Suprapubic skin (tissue), 4 donors: Measurements from ENCODE around the gene PANX2. TPM values are rescaled to one million over a fixed set of nuclear protein-coding genes. Genes with fewer than 3 reads are reported as not detected.

Experiments
- DNase-seq, 2 donors: peaks; one replicate each; pipeline ENCODE4 v3.0.0-alpha.2; 2019; ENCODE audit warnings: low spot score in 2 of 2
- H3K27ac ChIP-seq: fragments of 200-600 bp; sonication (generic); one replicate; pipeline ENCODE4 v1.5.1; 2019
- H3K27me3 ChIP-seq: fragments of 200-600 bp; sonication (generic); one replicate; pipeline ENCODE4 v1.5.1; 2019
- H3K36me3 ChIP-seq: fragments of 200-600 bp; sonication (generic); one replicate; pipeline ENCODE4 v1.5.1; 2019
- H3K4me1 ChIP-seq: fragments of 200-600 bp; sonication (generic); one replicate; pipeline ENCODE4 v1.5.1; 2019
- H3K4me3 ChIP-seq: fragments of 200-600 bp; sonication (generic); one replicate; pipeline ENCODE4 v1.5.1; 2019; ENCODE audit warnings: mild to moderate bottlenecking
- H3K9me3 ChIP-seq: fragments of 200-600 bp; sonication (generic); one replicate; pipeline ENCODE4 v1.5.1; 2019
- EP300 ChIP-seq: sonication (generic); formaldehyde crosslinking; IDR thresholded peaks from one replicate; pipeline ENCODE4 v1.6.1; 2017; ENCODE audit warnings: antibody characterized with exemption
- POLR2A ChIP-seq, 2 donors: fragments of 450-650 bp; IDR thresholded peaks; one replicate each; pipeline ENCODE4 v1.6.1; 2017; ENCODE audit warnings: antibody characterized with exemption in 2 of 2, mild to moderate bottlenecking in 2 of 2, moderate library complexity in 2 of 2
- POLR2AphosphoS5 ChIP-seq, 3 donors: sonication (generic); formaldehyde crosslinking; IDR thresholded peaks; one replicate each; pipeline ENCODE4 v1.6.1; 2017; ENCODE audit warnings: antibody characterized with exemption in 3 of 3
- WGBS: methylation state at CpG from one replicate; pipeline ENCODE4 v1.1.5; 2018; 5-methylcytosine and 5-hydroxymethylcytosine counted together
- total RNA-seq, 4 donors: library from RNA; depleted of rRNA; stranded (reverse); fragments of >200 nt; gene quantifications; one replicate each; pipeline ENCODE4 v1.1.0, GENCODE V29; 2016
- TF ChIP-seq, protein P1 (sequence below), 2 donors: fragments of 200-600 bp in 1 of 2; fragments of 450-650 bp in 1 of 2; sonication (generic) in 1 of 2; IDR thresholded peaks; one replicate each; pipeline ENCODE4 v1.5.1; 2016 to 2019; ENCODE audit warnings: antibody characterized with exemption in 2 of 2, mild to moderate bottlenecking in 1 of 2, moderate library complexity in 1 of 2

The PANX2 gene
- total RNA-seq, 4 donors from 2014 or later = 1.2 to 2.8 (median 2.2) TPM

- TF ChIP-seq POLR2A (IDR thresholded peaks at IDR 0.05) (no peak), EP300 (no peak)
- TF ChIP-seq, protein P1, sequence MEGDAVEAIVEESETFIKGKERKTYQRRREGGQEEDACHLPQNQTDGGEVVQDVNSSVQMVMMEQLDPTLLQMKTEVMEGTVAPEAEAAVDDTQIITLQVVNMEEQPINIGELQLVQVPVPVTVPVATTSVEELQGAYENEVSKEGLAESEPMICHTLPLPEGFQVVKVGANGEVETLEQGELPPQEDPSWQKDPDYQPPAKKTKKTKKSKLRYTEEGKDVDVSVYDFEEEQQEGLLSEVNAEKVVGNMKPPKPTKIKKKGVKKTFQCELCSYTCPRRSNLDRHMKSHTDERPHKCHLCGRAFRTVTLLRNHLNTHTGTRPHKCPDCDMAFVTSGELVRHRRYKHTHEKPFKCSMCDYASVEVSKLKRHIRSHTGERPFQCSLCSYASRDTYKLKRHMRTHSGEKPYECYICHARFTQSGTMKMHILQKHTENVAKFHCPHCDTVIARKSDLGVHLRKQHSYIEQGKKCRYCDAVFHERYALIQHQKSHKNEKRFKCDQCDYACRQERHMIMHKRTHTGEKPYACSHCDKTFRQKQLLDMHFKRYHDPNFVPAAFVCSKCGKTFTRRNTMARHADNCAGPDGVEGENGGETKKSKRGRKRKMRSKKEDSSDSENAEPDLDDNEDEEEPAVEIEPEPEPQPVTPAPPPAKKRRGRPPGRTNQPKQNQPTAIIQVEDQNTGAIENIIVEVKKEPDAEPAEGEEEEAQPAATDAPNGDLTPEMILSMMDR (IDR thresholded peaks at IDR 0.05) = peak in 1 of 2 donors; percentile 26
- Histone ChIP-seq H3K36me3 (peaks cover 18% of the 10 kb centered on the region), H3K9me3 (no peaks in the 10 kb centered on the region), H3K27me3 (no peaks in the 10 kb centered on the region), H3K4me3 (peak overlapping the region; percentile 49), H3K27ac (peak overlapping the region; percentile 84), H3K4me1 (peaks cover 61% of the 10 kb centered on the region)
- peak; percentile 88 to 91 for DNase-seq
- WGBS = 5% methylated on average over 23 of the region's 43 CpGs
Observed at GRCh38 chr22:50190182-50190940, 19.8 kb downstream of the PANX2 start.

GRCh38 chr22:50190941-50191741 lies 20.6 kb downstream of the PANX2 start:
- Histone ChIP-seq H3K4me1 (peaks cover 59% of the 10 kb centered on the region), H3K4me3 (peak overlapping the region; percentile 49), H3K27ac (peak overlapping the region; percentile 84), H3K9me3 (no peaks in the 10 kb centered on the region), H3K27me3 (no peaks in the 10 kb centered on the region), H3K36me3 (peaks cover 19% of the 10 kb centered on the region)
- TF ChIP-seq POLR2AphosphoS5 (IDR thresholded peaks at IDR 0.05) (no peak), POLR2A (IDR thresholded peaks at IDR 0.05) (no peak), EP300 (no peak)
- TF ChIP-seq, protein P1 (IDR thresholded peaks at IDR 0.05) = no peak
- 51% methylated on average over 17 of the region's 18 CpGs for WGBS
- DNase-seq = no peak

DNA sequence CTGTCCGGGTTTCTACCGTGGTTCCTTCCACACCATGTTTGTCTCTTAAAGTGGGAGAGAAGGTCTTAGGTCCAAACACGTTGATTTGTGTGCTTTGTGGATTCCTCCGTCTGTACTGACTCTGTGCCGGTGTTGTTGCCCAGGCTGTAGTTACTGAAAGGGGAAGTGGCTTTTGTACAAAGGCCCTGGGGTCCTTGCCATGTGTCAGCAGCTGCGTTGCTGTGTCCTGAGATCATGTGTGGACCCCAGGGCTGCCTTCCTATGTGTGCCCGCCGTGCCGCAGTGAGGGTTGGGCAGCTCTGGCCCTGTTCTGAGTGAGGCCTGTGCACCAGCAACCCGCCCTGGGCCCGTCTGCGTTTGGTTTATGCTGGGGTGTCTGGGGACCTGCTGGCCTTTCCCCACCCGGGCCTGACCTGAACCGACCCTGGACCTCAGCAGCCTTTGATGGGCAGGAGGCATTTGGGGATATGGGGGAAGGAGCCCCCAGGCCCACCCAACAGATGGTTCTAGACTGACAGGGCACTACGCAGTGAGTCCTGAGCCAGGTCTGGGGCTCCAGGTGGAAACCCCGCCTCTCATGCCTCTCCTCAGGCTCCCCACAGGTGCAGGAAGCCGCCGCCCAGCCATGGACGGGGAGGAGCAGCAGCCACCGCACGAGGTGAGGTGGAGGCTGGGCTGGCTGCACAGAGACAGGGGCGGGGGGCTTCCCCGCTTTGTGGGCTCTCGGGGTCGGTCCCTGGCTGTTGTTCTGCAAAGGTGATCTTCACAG lies 22.1 kb downstream of the PANX2 start:
- Histone ChIP-seq H3K27ac (peak overlapping the region; percentile 10), H3K36me3 (peaks cover 30% of the 10 kb centered on the region), H3K27me3 (no peaks in the 10 kb centered on the region), H3K4me1 (peaks cover 45% of the 10 kb centered on the region), H3K9me3 (no peaks in the 10 kb centered on the region), H3K4me3 (no peak overlapping the region)
- WGBS = 65% methylated on average over 16 of the region's 25 CpGs
- TF ChIP-seq, protein P1 (IDR thresholded peaks at IDR 0.05) = no peak
- TF ChIP-seq POLR2AphosphoS5 (IDR thresholded peaks at IDR 0.05) = no peak
- TF ChIP-seq EP300 = no peak
- TF ChIP-seq POLR2A (IDR thresholded peaks at IDR 0.05) = no peak
- DNase-seq = no peak

- WGBS = 60% methylated on average over 1 of the region's 8 CpGs
- no peak for DNase-seq
- no peaks in the 10 kb centered on the region for H3K27me3 ChIP-seq
- H3K4me1 ChIP-seq = peaks cover 43% of the 10 kb centered on the region
- TF ChIP-seq POLR2AphosphoS5 (IDR thresholded peaks at IDR 0.05) (no peak), EP300 (no peak), POLR2A (IDR thresholded peaks at IDR 0.05) (no peak)
- TF ChIP-seq, protein P1 (IDR thresholded peaks at IDR 0.05) = no peak
- no peak overlapping the region for H3K27ac ChIP-seq
- H3K4me3 ChIP-seq = no peak overlapping the region
- H3K36me3 ChIP-seq = peaks cover 40% of the 10 kb centered on the region
- no peaks in the 10 kb centered on the region for H3K9me3 ChIP-seq
Observed at GRCh38 chr22:50193621-50194020, 23.1 kb downstream of the PANX2 start.
